ENCODE data around the gene SIDT2.

SIDT2 gene

DNA sequence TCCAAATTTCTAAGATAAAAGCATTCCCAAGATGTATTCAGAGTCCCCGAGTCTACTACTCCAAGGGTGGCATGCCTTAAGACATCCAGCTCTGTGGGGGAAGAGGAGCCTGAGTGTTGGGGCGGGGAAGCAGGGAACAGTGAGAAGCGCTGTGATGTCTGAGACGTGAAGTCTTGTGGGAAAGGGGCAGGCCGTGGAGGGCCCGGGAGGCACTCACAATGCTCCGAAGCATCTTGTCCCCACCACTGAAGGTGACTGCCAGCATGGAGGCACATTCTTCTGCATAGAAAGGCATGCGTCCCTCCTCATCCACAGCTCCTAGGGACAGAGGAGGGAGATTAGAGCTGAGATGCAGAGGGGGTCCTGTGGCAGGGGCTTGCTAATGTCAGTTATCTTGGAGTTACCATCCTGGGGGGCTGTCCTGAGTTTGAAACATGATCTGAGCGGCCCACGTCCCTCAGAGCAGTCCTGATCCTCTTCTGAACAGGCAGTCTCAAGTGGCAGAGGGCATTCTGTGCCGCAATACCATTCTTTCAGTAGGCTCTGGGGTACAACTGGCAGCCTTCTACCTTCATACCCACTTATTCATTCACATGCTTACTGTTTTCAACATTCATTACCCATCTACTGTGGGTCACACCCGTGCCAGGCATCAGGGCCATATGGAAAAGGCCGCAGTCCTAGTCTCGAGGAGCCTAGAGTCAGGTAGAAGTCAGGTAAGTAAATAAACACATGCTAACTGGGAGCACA, 44.6 kb downstream of the SIDT2 start:
- no peak for DNase-seq (ENCODE audit: low spot score)

DNA sequence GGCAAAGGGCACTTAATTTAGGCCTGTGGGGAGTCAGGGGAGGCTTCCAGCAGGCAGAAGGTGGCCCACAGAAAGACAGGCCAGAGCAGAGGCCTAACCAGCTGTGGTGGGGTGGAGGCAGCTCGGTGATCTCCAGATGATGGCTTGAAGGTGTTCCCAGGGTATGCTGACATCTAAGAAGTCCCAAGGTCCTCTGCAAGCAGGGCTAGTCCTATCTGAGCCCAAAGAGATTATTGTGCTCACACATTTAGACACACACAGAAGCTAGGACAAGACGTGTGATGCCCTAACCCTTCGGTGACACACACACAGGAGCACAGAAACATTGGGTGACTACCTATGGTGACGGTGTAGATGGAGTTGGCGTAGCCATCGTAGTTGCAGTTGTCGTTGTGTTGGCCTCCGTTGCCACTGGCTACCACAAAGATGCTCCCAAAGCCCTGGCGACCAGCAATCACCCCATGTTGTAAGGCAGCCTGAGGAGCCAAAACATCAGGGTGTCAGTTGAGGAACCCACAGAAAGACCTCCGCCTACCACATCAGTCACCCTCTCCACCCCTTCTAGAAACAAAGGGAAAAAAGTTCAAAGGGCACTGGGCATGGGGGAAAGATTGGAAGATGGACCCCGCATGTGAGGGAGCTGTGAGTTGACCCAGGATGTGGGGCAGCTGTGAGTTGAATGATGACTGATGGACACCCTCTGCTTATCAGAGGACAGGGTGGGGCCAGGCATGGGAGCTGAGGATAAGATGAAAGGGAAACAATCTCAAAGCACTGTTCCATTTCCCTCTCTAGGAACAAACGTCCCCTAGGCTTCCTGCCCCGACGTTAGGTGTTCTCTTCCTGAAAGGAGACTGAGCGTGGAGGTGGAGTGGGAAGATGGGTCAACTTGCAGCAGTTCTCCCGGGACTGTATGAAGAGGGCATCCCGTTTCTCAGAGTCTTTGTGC, 45.5 kb downstream of the SIDT2 start:
- DNase-seq (ENCODE audit: low spot score): no peak

DNA sequence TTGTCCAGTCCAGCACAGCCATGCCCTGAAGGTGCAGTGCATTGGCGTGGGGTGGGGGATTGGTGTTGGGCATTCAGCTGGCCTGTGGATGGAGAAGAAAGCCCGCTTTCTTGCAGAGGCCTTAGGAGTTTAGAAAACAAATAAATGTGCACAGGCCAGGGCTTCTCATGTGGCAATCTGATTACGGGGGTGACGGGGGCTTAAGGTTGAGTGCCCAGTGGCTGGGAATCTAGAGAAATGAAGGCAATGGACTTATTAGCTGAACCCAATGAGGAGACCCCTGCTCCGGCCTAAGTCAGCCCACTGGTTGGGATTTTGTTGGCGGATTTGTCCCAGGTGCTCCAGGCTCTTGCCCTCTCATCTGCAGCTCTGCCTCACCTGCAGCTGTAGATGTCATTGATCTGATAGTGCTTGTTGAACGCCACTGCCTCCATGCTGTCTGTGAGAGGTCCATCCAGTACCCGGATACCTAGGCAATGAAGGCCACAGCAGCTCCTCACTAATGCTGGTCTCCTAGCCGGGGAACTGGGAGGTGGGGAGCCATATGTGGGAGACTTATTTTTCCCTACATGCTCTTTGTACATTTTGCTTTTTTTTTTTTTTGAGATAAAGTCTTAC, 47.1 kb downstream of the SIDT2 start:
- no peak for DNase-seq (ENCODE audit: low spot score)

GRCh38 chr11:117226388-117227385, 48.1 kb downstream of the SIDT2 start:
- peak; percentile 82 for DNase-seq (ENCODE audit: low spot score)

- DNase-seq (ENCODE audit: low spot score): no peak
Measured at GRCh38 chr11:117228091-117228490, 49.5 kb downstream of the SIDT2 start.

GRCh38 chr11:117229411-117229810, 50.9 kb downstream of the SIDT2 start:
- DNase-seq (ENCODE audit: low spot score): no peak

GRCh38 chr11:117229931-117230285, 51.4 kb downstream of the SIDT2 start:
- DNase-seq (ENCODE audit: low spot score): no peak

GRCh38 chr11:117230286-117230961, 51.9 kb downstream of the SIDT2 start:
- DNase-seq (ENCODE audit: low spot score): no peak

GRCh38 chr11:117230999-117231841, 52.7 kb downstream of the SIDT2 start:
- no peak for DNase-seq (ENCODE audit: low spot score)

DNA sequence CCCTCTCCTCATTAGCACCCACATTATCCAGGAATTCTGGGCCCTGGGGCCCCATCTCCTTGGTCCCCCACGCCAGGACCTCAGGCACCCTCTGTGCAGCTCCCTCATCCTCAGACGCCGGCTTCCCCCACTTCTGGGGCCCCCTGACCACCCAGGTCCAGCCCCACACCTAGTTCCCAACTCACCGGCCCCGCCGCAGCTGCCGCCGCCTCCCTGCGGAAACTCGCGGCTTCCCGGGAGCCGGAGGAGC, 53.2 kb downstream of the SIDT2 start, which contains the start of gene PCSK7:
Gene PCSK7 (minus strand): TSS at position 232 of the 250 bp plus-strand sequence. CDS start 2,229 bp downstream, outside the sequence.
- DNase-seq (ENCODE audit: low spot score): no peak

GRCh38 chr11:117232092-117232878, 53.7 kb downstream of the SIDT2 start, which contains the start of gene RNF214:
TSS of gene RNF214 (plus strand) at chr11:117232671. CDS start at chr11:117234273, 1,602 bp downstream.
- DNase-seq (ENCODE audit: low spot score): peak; percentile 96

GRCh38 chr11:117232911-117233409, 54.4 kb downstream of the SIDT2 start:
- peak; percentile 46 for DNase-seq (ENCODE audit: low spot score)

DNA sequence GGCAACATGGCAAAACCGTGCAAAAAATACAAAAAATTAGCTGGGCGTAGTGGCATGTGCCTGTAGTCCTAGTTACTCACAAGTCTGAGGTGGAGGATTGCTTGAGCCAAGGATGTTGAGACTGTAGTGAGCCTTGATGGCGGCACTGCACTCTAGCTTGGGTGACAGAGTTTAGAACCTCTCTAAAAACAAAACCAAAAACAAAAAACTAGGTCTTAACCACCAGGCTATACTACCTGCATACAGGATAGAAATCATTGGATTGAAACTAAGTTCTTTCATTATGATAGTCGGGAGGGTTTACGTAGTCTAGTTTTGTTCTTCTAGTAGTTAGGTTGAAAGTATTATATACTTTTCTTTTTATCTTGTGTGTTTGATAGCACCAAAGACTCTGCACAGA, 59.7 kb downstream of the SIDT2 start:
- no peak for DNase-seq (ENCODE audit: low spot score)

GRCh38 chr11:117239295-117239694, 60.8 kb downstream of the SIDT2 start:
- DNase-seq (ENCODE audit: low spot score): peak; percentile 93
